OCI-LY1 (cell line): ENCODE results near the gene SLC25A10.

Experiments used
- EZH2 ChIP-seq: fragments of 200-600 bp; sonication (generic), shearing (Covaris generic); IDR thresholded peaks from 2 replicates; pipeline ENCODE4 v1.8.0; 2017; ENCODE audit warnings: borderline replicate concordance, mixed run types, mild to moderate bottlenecking, antibody characterized with exemption, low read length, moderate library complexity, mixed read lengths
- TF ChIP-seq, protein P1 (sequence below): fragments of 200-600 bp; sonication (generic), shearing (Covaris generic); IDR thresholded peaks from 2 replicates; pipeline ENCODE4 v1.5.1; 2017; ENCODE audit warnings: mild to moderate bottlenecking, antibody characterized with exemption, low read length, moderate library complexity, mixed read lengths

DNA sequence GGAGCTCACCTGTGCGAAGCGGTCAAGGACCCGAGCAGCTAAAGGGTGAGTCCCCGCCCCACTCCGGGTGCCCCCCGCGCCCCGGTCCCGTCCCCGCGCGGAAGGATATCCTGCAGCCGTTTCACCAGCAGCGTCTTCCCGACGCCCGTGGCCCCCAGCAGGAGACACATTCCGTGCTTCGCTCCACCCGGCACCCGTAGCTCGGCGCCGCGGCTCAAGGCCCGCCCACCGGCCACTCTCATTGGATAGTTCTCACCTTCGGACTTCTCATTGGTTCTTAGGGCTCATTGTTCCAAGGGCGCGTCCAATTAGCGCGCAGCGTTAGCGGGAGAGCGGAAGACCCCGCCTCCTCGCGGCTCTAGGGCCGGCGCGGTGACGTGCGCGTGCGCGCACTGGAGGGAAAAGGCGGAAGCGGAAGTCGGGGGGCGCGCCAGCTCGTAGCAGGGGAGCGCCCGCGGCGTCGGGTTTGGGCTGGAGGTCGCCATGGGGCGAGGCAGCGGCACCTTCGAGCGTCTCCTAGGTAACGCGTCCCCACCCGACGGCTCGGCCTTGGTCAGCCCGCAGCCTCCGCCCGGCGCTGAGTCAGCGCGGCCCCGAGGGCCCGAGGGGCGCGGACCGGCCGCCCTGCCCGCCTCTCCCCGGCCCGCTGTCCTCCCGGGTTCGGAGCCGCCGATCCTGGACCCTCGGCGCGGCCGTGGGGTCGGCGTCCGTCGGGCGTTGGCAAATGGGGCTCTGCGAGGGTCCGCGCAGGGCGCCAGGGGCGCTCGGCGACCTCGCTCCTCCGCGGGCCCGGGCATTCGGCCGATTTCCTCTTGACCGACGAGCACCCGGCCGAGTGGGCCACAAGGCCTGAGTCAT is 28.3 kb upstream of the SLC25A10 start, which contains the start of the genes ARL16 and HGS:
- TF ChIP-seq, protein P1, sequence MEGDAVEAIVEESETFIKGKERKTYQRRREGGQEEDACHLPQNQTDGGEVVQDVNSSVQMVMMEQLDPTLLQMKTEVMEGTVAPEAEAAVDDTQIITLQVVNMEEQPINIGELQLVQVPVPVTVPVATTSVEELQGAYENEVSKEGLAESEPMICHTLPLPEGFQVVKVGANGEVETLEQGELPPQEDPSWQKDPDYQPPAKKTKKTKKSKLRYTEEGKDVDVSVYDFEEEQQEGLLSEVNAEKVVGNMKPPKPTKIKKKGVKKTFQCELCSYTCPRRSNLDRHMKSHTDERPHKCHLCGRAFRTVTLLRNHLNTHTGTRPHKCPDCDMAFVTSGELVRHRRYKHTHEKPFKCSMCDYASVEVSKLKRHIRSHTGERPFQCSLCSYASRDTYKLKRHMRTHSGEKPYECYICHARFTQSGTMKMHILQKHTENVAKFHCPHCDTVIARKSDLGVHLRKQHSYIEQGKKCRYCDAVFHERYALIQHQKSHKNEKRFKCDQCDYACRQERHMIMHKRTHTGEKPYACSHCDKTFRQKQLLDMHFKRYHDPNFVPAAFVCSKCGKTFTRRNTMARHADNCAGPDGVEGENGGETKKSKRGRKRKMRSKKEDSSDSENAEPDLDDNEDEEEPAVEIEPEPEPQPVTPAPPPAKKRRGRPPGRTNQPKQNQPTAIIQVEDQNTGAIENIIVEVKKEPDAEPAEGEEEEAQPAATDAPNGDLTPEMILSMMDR, result no peak
- no peak for TF ChIP-seq EZH2
